Memory B cell (primary cell): ENCODE measurements around the gene SERPINI2.

ENCODE experiments used
- ATAC-seq: fragments of 150-1000 bp; cut with Tn5 transposase; 2 replicates; pipeline ENCODE4 v1.10.0; 2021; ENCODE audit warnings: low read depth, mild to moderate bottlenecking, moderate library complexity
- DNase-seq, 2 donors: peaks; one replicate each; pipeline ENCODE4 v3.0.0; 2022; ENCODE audit warnings: low spot score in 2 of 2
- H3K27ac Mint-ChIP-seq: one replicate; pipeline ENCODE4 v1.8.0; 2022; ENCODE audit warnings: mild to moderate bottlenecking, moderate library complexity, mixed read lengths
- H3K27me3 Mint-ChIP-seq: one replicate; pipeline ENCODE4 v1.8.0; 2022; ENCODE audit warnings: mixed read lengths
- H3K36me3 Mint-ChIP-seq: one replicate; pipeline ENCODE4 v1.8.0; 2022; ENCODE audit warnings: mild to moderate bottlenecking, mixed read lengths
- H3K4me1 Mint-ChIP-seq: one replicate; pipeline ENCODE4 v1.8.0; 2022; ENCODE audit warnings: mixed read lengths
- H3K4me3 Mint-ChIP-seq: one replicate; pipeline ENCODE4 v1.8.0; 2022; ENCODE audit warnings: mild to moderate bottlenecking, moderate library complexity, mixed read lengths
- H3K9me3 Mint-ChIP-seq: one replicate; pipeline ENCODE4 v1.8.0; 2022; ENCODE audit warnings: mixed read lengths

The SERPINI2 gene, protein sequence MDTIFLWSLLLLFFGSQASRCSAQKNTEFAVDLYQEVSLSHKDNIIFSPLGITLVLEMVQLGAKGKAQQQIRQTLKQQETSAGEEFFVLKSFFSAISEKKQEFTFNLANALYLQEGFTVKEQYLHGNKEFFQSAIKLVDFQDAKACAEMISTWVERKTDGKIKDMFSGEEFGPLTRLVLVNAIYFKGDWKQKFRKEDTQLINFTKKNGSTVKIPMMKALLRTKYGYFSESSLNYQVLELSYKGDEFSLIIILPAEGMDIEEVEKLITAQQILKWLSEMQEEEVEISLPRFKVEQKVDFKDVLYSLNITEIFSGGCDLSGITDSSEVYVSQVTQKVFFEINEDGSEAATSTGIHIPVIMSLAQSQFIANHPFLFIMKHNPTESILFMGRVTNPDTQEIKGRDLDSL

GRCh38 chr3:167473863-167474262 is at the start of gene SERPINI2:
Gene SERPINI2 (minus strand): TSS chr3:167474042. CDS start chr3:167471834, 2,208 bp downstream.
- Mint-ChIP-seq H3K4me1 (no peaks in the 10 kb centered on the region), H3K4me3 (no peak within 1 kb of the TSS), H3K27me3 (no peaks in the 10 kb centered on the region), H3K27ac (no peak within 1 kb of the TSS), H3K36me3 (no peaks in the 10 kb centered on the region), H3K9me3 (no peaks in the 10 kb centered on the region)
- DNase-seq (no peak), ATAC-seq (no peak)

DNA sequence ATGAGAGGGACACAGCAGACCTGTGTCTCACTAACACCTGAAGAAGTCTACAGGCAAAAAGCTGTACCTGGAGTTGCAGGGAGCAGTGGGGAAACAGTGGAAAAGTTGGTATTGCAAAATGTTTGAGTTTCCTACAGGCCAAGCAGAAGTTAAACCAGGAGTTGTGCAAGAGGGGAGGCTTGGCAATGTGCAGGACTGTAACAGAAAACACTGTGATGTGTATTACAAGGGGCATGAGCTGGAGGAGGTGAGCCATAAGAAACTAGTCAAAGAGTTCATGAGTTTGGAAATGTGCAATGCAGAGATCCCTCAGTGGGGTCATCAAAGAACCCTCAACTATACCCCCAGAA is 47.1 kb upstream of the SERPINI2 start:
- no peak for DNase-seq
- H3K36me3 Mint-ChIP-seq: no peaks in the 10 kb centered on the region
- ATAC-seq: no peak
- no peaks in the 10 kb centered on the region for H3K27me3 Mint-ChIP-seq
- H3K4me3 Mint-ChIP-seq: no peak overlapping the region
- H3K4me1 Mint-ChIP-seq: no peaks in the 10 kb centered on the region
- no peak overlapping the region for H3K27ac Mint-ChIP-seq
- peaks cover 3% of the 10 kb centered on the region for H3K9me3 Mint-ChIP-seq

DNA sequence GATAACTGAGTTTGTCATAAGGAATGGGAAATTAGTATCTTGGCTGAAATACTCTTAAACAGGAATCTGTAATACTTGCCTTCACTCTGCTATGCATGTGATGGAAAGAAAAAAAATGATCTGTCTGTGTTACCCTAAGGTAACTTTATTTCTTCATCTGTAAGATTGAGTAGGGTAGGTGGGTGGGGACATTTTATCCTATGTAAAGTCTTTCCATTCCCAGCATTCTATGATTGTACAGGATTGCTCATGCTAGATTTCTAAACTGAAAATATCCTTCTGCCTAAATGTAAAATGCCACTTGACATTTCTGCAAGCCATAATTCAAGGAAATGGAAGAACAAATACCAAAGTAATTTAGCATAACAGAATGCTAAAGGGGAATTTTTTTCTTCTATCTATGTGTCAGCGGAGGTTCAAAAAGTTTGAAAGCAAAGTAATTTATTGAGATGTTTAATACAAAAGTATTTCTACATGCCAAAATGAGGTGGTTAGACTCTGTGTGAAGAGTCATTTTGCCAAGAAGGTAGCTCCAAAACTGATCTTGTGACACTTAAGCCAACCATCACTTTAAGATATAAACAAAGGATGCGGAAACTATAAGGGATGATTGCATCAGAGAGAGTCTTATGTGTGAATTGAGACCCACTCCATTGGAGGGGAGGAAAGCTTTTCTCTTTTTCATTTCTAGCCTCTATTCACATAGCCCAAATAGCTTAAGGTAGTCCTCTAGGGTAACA is 46.6 kb upstream of the SERPINI2 start:
- H3K27me3 Mint-ChIP-seq: no peaks in the 10 kb centered on the region
- no peak overlapping the region for H3K4me3 Mint-ChIP-seq
- no peak for ATAC-seq
- no peak overlapping the region for H3K27ac Mint-ChIP-seq
- no peaks in the 10 kb centered on the region for H3K36me3 Mint-ChIP-seq
- peaks cover 5% of the 10 kb centered on the region for H3K9me3 Mint-ChIP-seq
- DNase-seq: no peak
- H3K4me1 Mint-ChIP-seq: no peaks in the 10 kb centered on the region

DNA sequence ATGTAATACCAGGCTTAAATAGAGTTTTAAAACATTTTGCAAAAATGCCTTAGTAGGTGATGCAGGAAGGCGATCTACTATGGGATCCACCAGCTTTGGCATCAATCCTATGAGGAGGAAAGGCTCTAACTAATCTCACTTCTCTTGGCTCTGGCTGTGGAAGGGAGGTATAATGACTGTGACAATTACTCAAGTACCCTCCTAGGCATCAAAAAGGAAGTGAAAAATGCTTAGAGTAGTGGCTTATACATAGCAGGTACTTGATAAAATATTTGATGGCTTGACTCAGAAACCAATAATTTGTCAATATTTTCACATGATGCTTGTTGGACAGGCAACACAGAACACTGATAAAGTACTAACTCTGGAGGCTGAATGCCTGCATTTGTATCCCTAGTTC is 34.1 kb upstream of the SERPINI2 start:
- Mint-ChIP-seq H3K9me3 (no peaks in the 10 kb centered on the region), H3K4me3 (no peak overlapping the region), H3K27me3 (no peaks in the 10 kb centered on the region), H3K4me1 (no peaks in the 10 kb centered on the region), H3K27ac (no peak overlapping the region), H3K36me3 (no peaks in the 10 kb centered on the region)
- ATAC-seq (no peak), DNase-seq (no peak)

GRCh38 chr3:167502401-167502800 is 28.6 kb upstream of the SERPINI2 start:
- no peak overlapping the region for H3K27ac Mint-ChIP-seq
- H3K4me3 Mint-ChIP-seq: no peak overlapping the region
- no peak for ATAC-seq
- peaks cover 2% of the 10 kb centered on the region for H3K27me3 Mint-ChIP-seq
- H3K9me3 Mint-ChIP-seq: no peaks in the 10 kb centered on the region
- no peaks in the 10 kb centered on the region for H3K4me1 Mint-ChIP-seq
- H3K36me3 Mint-ChIP-seq: no peaks in the 10 kb centered on the region
- no peak for DNase-seq

DNA sequence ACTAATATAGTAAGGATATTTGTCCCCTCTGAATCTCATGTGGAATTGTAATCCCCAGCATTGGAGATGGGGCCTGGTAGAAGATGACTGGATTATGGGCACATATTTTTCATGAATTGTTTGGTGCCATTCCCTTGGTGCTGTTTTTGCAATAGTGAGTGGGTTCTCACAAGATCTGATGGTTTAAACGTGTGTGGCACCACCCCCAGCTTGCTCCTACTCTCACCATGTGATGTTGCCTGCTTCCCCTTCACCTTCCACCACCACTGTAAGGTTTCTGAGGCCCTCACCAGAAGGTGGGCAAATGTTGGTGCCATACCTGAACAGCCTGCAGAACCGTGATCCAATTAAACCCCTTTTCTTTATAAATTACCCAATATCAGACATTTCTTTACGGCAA is 28.1 kb upstream of the SERPINI2 start:
- Mint-ChIP-seq H3K27ac (no peak overlapping the region), H3K4me1 (no peaks in the 10 kb centered on the region), H3K27me3 (peaks cover 2% of the 10 kb centered on the region), H3K36me3 (no peaks in the 10 kb centered on the region), H3K9me3 (no peaks in the 10 kb centered on the region), H3K4me3 (no peak overlapping the region)
- ATAC-seq (no peak), DNase-seq (no peak)

DNA sequence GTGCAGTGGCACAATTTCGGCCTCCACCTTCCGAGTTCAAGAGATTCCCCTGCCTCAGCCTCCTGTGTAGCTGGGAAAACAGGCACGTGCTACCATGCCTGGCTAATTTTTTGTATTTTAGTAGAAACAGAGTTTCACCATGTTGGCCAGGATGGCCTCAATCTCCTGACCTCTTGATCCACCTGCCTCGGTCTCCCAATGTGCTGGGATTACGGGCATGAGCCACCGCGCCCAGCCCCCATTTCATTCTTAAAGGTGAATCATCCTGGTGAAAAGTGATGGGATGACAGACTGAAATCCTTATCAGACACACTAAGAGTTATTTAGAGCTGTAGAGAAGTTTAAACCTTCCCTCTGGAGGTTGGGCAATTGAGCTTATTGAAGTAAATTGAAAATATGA is 24.1 kb upstream of the SERPINI2 start:
- no peak for ATAC-seq
- Mint-ChIP-seq H3K4me3 (no peak overlapping the region), H3K27ac (no peak overlapping the region), H3K27me3 (peaks cover 2% of the 10 kb centered on the region), H3K9me3 (no peaks in the 10 kb centered on the region), H3K4me1 (no peaks in the 10 kb centered on the region), H3K36me3 (no peaks in the 10 kb centered on the region)
- DNase-seq: no peak

GRCh38 chr3:167493244-167493643 is 19.4 kb upstream of the SERPINI2 start:
- H3K27me3 Mint-ChIP-seq: no peaks in the 10 kb centered on the region
- H3K36me3 Mint-ChIP-seq: no peaks in the 10 kb centered on the region
- no peak overlapping the region for H3K27ac Mint-ChIP-seq
- DNase-seq: no peak
- no peaks in the 10 kb centered on the region for H3K4me1 Mint-ChIP-seq
- no peak for ATAC-seq
- no peaks in the 10 kb centered on the region for H3K9me3 Mint-ChIP-seq
- no peak overlapping the region for H3K4me3 Mint-ChIP-seq

DNA sequence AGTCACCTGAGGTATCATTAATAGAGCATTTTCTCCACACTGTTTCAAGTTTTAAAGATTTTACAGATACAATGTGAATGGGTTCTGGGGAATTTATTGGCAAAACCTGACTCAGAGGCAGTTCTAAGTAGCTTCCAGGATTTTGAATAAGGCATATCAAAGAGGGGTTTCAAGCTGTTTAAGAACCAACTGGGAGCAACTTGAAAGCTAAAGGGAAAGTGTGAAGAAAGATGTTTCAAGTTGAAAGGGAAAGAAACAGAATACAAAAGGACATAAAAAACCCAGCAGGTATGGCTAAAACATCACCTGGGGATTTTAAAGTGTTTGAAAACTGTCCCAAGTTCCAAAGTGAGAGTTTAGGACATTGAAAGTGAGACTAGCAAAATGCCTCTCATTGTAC is 17.8 kb upstream of the SERPINI2 start:
- no peak overlapping the region for H3K4me3 Mint-ChIP-seq
- H3K27ac Mint-ChIP-seq: no peak overlapping the region
- DNase-seq: no peak
- no peaks in the 10 kb centered on the region for H3K4me1 Mint-ChIP-seq
- no peak for ATAC-seq
- H3K27me3 Mint-ChIP-seq: no peaks in the 10 kb centered on the region
- no peaks in the 10 kb centered on the region for H3K9me3 Mint-ChIP-seq
- H3K36me3 Mint-ChIP-seq: no peaks in the 10 kb centered on the region

DNA sequence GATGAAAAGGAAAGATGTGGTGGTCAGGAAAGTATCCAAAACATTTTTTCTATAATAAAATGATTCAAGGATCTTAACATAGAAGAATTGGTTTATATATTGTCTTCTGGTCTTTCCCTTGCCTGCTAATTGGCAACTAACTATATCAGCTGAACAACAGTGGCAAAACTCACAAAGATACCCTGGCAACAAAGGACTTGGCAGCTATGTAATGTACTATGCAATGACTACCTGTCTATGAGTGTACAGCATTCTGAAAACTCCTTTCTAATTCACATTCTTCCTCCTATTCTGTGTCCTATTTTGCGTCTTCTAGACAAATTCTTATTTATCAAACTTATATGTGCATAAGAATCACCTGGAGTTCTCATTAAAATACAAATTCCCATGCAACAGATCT is 15.7 kb upstream of the SERPINI2 start:
- ATAC-seq (no peak), DNase-seq (no peak)
- Mint-ChIP-seq H3K4me1 (no peaks in the 10 kb centered on the region), H3K9me3 (no peaks in the 10 kb centered on the region), H3K4me3 (no peak overlapping the region), H3K27ac (no peak overlapping the region), H3K27me3 (no peaks in the 10 kb centered on the region), H3K36me3 (no peaks in the 10 kb centered on the region)

GRCh38 chr3:167487556-167487955 is 13.7 kb upstream of the SERPINI2 start:
- DNase-seq (no peak), ATAC-seq (no peak)
- Mint-ChIP-seq H3K36me3 (no peaks in the 10 kb centered on the region), H3K27ac (no peak overlapping the region), H3K4me1 (no peaks in the 10 kb centered on the region), H3K4me3 (no peak overlapping the region), H3K9me3 (peaks cover 1% of the 10 kb centered on the region), H3K27me3 (no peaks in the 10 kb centered on the region)

- H3K36me3 Mint-ChIP-seq: no peaks in the 10 kb centered on the region
- H3K4me1 Mint-ChIP-seq: no peaks in the 10 kb centered on the region
- no peak for DNase-seq
- H3K4me3 Mint-ChIP-seq: no peak overlapping the region
- H3K9me3 Mint-ChIP-seq: peaks cover 1% of the 10 kb centered on the region
- ATAC-seq: no peak
- no peaks in the 10 kb centered on the region for H3K27me3 Mint-ChIP-seq
- H3K27ac Mint-ChIP-seq: no peak overlapping the region
These were observed 10.7 kb upstream of the SERPINI2 start for GRCh38 chr3:167484551-167484950.

DNA sequence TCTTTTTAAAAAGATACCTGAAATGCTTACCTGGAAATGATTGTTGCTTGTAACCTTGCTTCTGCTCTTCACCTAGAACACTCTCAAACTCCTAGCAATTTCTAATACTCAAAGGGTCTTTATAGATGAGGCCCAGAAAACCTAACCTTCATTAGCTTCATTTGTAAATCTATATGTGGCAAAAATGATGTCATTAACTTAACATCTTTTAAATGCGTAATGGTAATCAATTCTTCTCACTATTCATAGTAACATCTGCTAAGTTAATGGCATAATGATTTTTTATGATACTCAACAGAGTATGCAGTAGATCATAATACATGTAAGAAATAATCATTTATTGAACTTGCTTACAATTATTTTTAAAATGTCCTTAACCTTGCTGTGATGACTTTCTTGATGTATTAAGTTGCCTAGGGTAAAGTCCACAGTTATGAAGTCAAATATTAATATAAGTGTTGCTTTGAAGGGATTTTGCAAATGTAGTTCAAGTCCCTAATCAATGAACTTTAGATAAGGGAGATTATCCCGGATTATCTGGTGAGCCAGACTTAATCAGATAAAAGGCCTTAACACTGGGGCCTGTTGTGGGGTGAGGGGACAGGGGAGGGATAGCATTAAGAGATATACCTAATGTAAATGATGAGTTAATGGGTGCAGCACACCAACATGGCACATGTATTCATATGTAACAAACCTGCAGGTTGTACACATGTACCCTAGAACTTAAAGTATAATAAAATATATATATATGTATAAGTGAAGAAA is 10.1 kb upstream of the SERPINI2 start:
- Mint-ChIP-seq H3K27ac (no peak overlapping the region), H3K4me1 (no peaks in the 10 kb centered on the region), H3K36me3 (no peaks in the 10 kb centered on the region), H3K9me3 (peaks cover 1% of the 10 kb centered on the region), H3K4me3 (no peak overlapping the region), H3K27me3 (no peaks in the 10 kb centered on the region)
- ATAC-seq (no peak), DNase-seq (no peak)

- Mint-ChIP-seq H3K36me3 (no peaks in the 10 kb centered on the region), H3K27me3 (no peaks in the 10 kb centered on the region), H3K9me3 (peaks cover 1% of the 10 kb centered on the region), H3K4me3 (no peak overlapping the region), H3K4me1 (no peaks in the 10 kb centered on the region), H3K27ac (no peak overlapping the region)
- DNase-seq (no peak), ATAC-seq (no peak)
These were observed 7.3 kb upstream of the SERPINI2 start for GRCh38 chr3:167481164-167481563.
